CD4-positive, alpha-beta T cell (primary cell): ENCODE data around the gene HHAT. TPM values are rescaled to one million over a fixed set of nuclear protein-coding genes. Genes with fewer than 3 reads are reported as not detected.
"Not testable (repeated sequence)": the region's sequence is repeated elsewhere in the genome, so short reads cannot be mapped to it uniquely, and the experiment has no call there.

Experiments used
- ATAC-seq: fragments of 200-7000 bp; cut with Tn5 transposase; one replicate; pipeline ENCODE4 v1.10.0; 2022; ENCODE audit warnings: mild to moderate bottlenecking; ENCODE audit not compliant: poor library complexity
- CTCF ChIA-PET: fragments of 350-600 bp; sonication (Branson Sonifier 250); formaldehyde crosslinking; loops from one replicate; lab custom pipeline; 2021; ENCODE audit warnings: antibody characterized with exemption, inconsistent platforms; lab: Charles Lee
- POLR2A ChIA-PET: fragments of 350-600 bp; sonication (Branson Sonifier 250); formaldehyde crosslinking; loops from one replicate; lab custom pipeline; 2021; ENCODE audit warnings: antibody characterized with exemption, inconsistent platforms; lab: Charles Lee
- DNase-seq, 14 experiments: peaks; one replicate each; pipeline ENCODE4 v3.0.0-alpha.2; 2013 to 2020; ENCODE audit warnings: mixed read lengths in 2 of 14
- H3K27ac ChIP-seq, 2 donors: one replicate each; pipeline versions ENCODE4 v1.5.1 to v1.7.0; 2013; ENCODE audit warnings: low read length in 2 of 2, low read depth in 1 of 2, mild to moderate bottlenecking in 1 of 2
- H3K27me3 ChIP-seq, 2 experiments: 1 replicate in 1 of 2; 2 replicates in 1 of 2; pipeline versions ENCODE4 v1.6.1 to v1.7.0; 2013; ENCODE audit warnings: low read length in 2 of 2, control low read depth in 1 of 2, mild to moderate bottlenecking in 1 of 2, moderate library complexity in 1 of 2; ENCODE audit not compliant: insufficient read depth in 2 of 2, control insufficient read depth in 1 of 2
- H3K36me3 ChIP-seq: one replicate; pipeline ENCODE4 v1.6.1; 2013; ENCODE audit warnings: low read length, control low read depth; ENCODE audit not compliant: insufficient read depth
- H3K4me1 ChIP-seq: one replicate; pipeline ENCODE4 v1.6.1; 2013; ENCODE audit warnings: low read length, control low read depth; ENCODE audit not compliant: insufficient read depth
- H3K4me3 ChIP-seq: one replicate; pipeline ENCODE4 v1.5.1; 2013; ENCODE audit warnings: mild to moderate bottlenecking, low read length, moderate library complexity
- H3K9me3 ChIP-seq, 2 experiments: 1 replicate in 1 of 2; 2 replicates in 1 of 2; pipeline versions ENCODE4 v1.6.1 to v1.7.0; 2013; ENCODE audit warnings: low read length in 2 of 2, mild to moderate bottlenecking in 2 of 2, control low read depth in 1 of 2, moderate library complexity in 1 of 2; ENCODE audit not compliant: control insufficient read depth in 1 of 2, insufficient read depth in 1 of 2
- H3K27ac Mint-ChIP-seq: one replicate; pipeline ENCODE4 v1.8.0; 2020; ENCODE audit warnings: mixed read lengths
- H3K27me3 Mint-ChIP-seq: one replicate; pipeline ENCODE4 v1.8.0; 2021; ENCODE audit warnings: mixed read lengths
- H3K36me3 Mint-ChIP-seq: one replicate; pipeline ENCODE4 v1.8.0; 2021; ENCODE audit warnings: low read depth, mixed read lengths
- H3K4me1 Mint-ChIP-seq: one replicate; pipeline ENCODE4 v1.8.0; 2021; ENCODE audit warnings: low read depth, mixed read lengths
- H3K4me3 Mint-ChIP-seq: one replicate; pipeline ENCODE4 v1.8.0; 2020; ENCODE audit warnings: mild to moderate bottlenecking, mixed read lengths
- H3K9me3 Mint-ChIP-seq: one replicate; pipeline ENCODE4 v1.8.0; 2020; ENCODE audit warnings: mixed read lengths
- CTCF ChIP-seq: fragments of 200-600 bp; IDR thresholded peaks from one replicate; pipeline ENCODE4 v1.8.0; 2022; ENCODE audit warnings: antibody characterized with exemption, mild to moderate bottlenecking
- intact Hi-C, 2 experiments: fragments of 100-400 bp; cut with DNase I in 1 of 2; cut with micrococcal nuclease in 1 of 2; formaldehyde crosslinking; loops; one replicate each; pipeline versions ENCODE4 v1.15.1 to v1.9.0; 2023 to 2025; cut with DNase I, micrococcal nuclease
- total RNA-seq, 174 experiments: library from RNA in 2 of 174; stranded (reverse) in 2 of 174; gene quantifications; one replicate each; pipeline ENCODE4 v1.2.3 and lab custom pipeline; 2021 to 2026

HHAT gene
- total RNA-seq, 2 experiments from 2014 or later = 3.1 to 3.3 TPM

- Histone ChIP-seq H3K4me1 (no peaks in the 10 kb centered on the region), H3K27me3 (no peaks in the 10 kb centered on the region), H3K36me3 (no peaks in the 10 kb centered on the region), H3K27ac (no peak overlapping the region), H3K9me3 (peaks cover 0 to 12% of the 10 kb centered on the region in 2 experiments), H3K4me3 (no peak overlapping the region)
- CTCF ChIA-PET = no interaction called here
- no peak overlapping the region for H3K4me3 Mint-ChIP-seq
- intact Hi-C loops = loop anchor here in 1 of 2 experiments (5.0 kb wide), 1 partner anchor 248 kb away; no protein-coding TSS in a partner anchor
- H3K27ac Mint-ChIP-seq = no peak overlapping the region
- DNase-seq (no peak), ATAC-seq (no peak)
- no peaks in the 10 kb centered on the region for H3K36me3 Mint-ChIP-seq
- no peak for TF ChIP-seq CTCF
- POLR2A ChIA-PET = no interaction called here
- no peaks in the 10 kb centered on the region for H3K9me3 Mint-ChIP-seq
- no peaks in the 10 kb centered on the region for H3K27me3 Mint-ChIP-seq
- H3K4me1 Mint-ChIP-seq = no peaks in the 10 kb centered on the region
Measured at GRCh38 chr1:210655511-210655910, 326.8 kb downstream of the HHAT start.

DNA sequence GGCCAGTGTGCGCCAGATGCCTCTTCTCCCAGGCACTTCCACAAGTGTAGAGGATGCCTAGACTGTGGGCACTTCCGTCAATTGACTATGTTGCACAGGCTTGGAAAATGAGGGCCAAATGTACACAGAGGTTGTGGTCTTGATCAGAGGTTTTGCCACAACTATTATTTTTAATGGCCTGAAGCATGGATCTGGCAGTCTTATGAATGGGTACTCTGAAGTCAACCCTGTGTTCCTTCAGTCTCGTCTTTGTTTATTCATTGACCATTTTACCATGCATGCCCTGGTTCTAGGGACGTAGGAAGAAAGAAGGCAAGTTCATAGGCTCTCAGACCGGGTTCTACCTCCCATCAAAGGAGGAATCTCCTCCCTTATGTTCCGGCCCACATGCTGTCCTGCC, 329.1 kb downstream of the HHAT start:
- no peaks in the 10 kb centered on the region for H3K36me3 Mint-ChIP-seq
- no peak overlapping the region for H3K4me3 Mint-ChIP-seq

GRCh38 chr1:210661520-210661919, 332.8 kb downstream of the HHAT start:
- H3K9me3 ChIP-seq, H3K36me3 ChIP-seq, H3K4me3 Mint-ChIP-seq, H3K27ac ChIP-seq, intact Hi-C loops, H3K27me3 ChIP-seq, H3K4me1 ChIP-seq, POLR2A ChIA-PET, DNase-seq, H3K4me3 ChIP-seq, H3K9me3 Mint-ChIP-seq, H3K27me3 Mint-ChIP-seq, CTCF ChIA-PET, H3K27ac Mint-ChIP-seq, H3K4me1 Mint-ChIP-seq, ATAC-seq, H3K36me3 Mint-ChIP-seq: not testable (repeated sequence)

More for the DNA sequence above, 329.1 kb downstream of the HHAT start:
- no peak overlapping the region for H3K27ac ChIP-seq
- no peak for TF ChIP-seq CTCF
- ChIA-PET CTCF (no interaction called here), POLR2A (no interaction called here)
- H3K4me1 ChIP-seq = no peaks in the 10 kb centered on the region
- DNase-seq = no peak
- intact Hi-C loops = loop anchor here in 1 of 2 experiments (5.0 kb wide), 1 partner anchor 251 kb away; no protein-coding TSS in a partner anchor
- Mint-ChIP-seq H3K4me1 (no peaks in the 10 kb centered on the region), H3K27ac (no peak overlapping the region), H3K27me3 (no peaks in the 10 kb centered on the region), H3K9me3 (no peaks in the 10 kb centered on the region)
- no peaks in the 10 kb centered on the region for H3K27me3 ChIP-seq
- no peak overlapping the region for H3K4me3 ChIP-seq
- H3K9me3 ChIP-seq = peaks cover 0 to 12% of the 10 kb centered on the region in 2 experiments
- ATAC-seq = no peak
- H3K36me3 ChIP-seq = no peaks in the 10 kb centered on the region
